ENCODE measurements around the gene CTIF.

The CTIF gene

DNA sequence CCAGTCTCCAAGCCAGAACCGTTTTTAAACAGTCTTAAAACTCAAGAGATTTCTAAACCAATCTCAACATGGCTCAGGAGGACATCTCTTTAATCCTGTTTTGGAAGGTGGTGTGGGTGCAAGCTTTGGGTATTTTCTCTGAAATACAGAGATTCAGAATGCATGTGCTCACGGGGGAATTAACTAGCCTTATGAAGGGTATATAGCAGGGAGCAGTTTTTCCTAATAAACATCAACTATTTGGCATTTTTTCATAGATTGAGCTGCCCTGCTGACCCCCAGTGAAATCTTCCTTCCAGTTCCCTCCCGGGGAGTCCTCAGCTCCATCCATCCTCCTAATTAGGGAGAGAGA lies 289.3 kb downstream of the CTIF start:
- no peak for DNase-seq

- DNase-seq: no peak
Observed at GRCh38 chr18:48828691-48829442, 290.0 kb downstream of the CTIF start.

GRCh38 chr18:48829443-48830149 lies 290.8 kb downstream of the CTIF start:
- no peak for DNase-seq

GRCh38 chr18:48831113-48831759 lies 292.4 kb downstream of the CTIF start:
- DNase-seq: no peak

DNA sequence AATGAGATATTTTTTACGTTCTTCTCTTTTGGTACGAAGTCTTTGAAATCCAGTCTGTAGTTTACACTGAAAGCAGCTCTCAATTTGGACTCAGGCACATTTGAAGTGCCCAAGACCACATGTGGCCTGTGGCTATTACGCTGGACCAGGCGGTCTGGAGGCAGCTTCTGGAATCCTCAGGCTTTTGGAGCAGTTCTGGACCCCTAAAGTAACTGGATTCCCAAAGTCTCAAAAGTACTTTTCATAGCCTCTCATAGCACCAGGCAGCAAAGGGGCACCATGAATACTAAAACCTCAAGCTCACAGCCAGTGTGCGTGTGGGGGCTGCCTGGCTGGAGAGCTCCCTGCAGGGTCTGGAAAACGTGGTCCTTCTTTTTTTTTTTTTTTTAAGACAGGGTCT lies 293.0 kb downstream of the CTIF start:
- DNase-seq: no peak

DNA sequence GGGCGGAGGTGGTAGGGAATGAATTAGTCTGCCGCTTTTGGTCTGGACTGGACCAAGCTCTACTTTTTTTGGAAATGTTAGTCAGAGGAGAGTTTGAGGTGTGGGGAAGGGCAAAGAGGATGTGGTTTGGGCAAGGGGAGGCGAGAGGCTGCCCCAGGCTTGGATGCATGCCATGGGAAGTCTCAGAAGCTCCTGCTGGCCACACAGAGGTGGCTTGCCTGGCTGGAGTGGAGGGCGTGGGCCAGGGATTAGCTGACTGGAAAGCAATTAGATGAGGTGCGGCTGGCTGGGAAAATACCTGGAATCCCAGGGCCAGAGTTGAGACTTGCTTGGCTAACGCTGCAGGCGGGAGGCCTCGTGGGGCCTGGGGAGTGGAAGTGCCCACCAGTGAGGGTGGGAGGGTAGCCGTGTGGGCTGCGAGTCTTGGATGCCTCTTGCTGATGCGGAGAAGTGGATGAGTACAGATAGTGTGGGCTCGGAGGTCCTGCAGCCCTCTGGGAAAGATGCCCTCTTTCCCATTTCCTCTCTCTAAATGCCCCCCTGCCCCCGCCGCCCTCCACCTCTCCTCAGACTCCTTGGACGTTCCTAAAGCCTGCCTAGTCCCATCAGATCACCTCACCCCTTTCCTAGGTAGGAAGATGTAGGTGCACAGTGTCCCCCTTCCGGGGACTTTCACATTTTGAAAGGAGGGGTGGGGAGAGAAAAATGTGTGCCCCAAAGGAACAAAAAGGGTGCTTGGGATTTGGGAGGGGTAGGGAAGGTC lies 294.3 kb downstream of the CTIF start:
- no peak for DNase-seq

GRCh38 chr18:48833701-48834412 lies 295.0 kb downstream of the CTIF start:
- no peak for DNase-seq

DNA sequence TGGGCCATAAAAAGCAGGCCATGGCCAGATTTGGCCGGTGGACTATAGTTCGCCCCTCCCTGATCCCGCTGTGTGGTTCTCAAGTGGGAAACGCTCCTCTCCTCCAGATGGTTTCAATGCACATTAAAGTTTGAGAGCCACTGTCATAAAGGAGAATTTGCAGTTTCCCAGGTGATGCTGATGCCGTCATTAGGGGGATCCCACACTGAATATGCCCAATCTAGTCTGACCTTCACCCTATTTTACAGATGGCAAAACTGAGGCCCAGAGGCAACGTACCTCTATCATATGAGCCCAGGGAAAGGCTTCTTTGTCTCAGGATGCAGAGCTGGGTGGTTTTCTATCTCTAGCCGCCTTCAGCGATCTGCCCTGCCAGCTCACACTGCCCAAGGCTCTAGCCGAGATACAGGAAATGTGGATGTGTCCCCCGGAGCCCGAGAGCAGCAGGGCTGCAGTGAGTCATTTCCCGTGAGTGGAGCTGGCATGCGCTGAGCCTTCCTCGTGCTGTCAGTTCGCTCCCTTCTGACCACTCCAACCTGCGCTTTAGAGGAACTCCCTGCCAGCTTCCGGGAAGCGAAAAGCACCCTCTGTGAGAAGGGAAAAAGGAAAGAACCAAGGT lies 295.7 kb downstream of the CTIF start:
- no peak for DNase-seq

GRCh38 chr18:48835119-48835518 lies 296.3 kb downstream of the CTIF start:
- DNase-seq: no peak

GRCh38 chr18:48835745-48836170 lies 296.9 kb downstream of the CTIF start:
- no peak for DNase-seq

DNA sequence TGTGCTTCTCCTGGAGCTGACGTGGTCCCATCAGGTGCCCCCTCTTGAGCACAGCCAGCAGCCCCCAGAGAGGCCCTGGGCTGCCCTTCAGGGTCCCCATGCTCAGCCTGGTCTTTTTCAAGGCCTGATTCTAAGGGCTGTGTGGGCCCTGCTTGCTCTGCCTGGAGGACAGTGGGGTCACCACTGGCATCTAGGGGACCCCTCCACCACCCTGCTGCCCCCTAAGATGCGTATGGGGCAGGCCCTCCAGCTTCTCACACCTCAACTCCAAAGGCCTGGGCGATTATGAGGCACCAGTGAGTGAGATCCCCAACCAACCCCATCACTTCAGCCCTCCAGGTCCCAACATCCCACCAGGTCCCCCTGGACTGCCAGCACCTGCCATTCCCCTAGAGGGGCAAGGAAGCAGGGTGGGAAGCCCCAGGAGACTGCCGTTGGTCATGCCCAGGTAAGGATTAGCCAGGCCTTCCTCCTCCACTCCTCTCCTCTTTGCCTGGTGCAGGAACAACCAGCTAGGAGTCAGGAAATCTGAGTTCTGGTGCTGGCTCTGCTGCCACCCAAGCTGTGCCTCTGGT lies 297.5 kb downstream of the CTIF start:
- no peak for DNase-seq

GRCh38 chr18:48836806-48837615 lies 298.2 kb downstream of the CTIF start:
- DNase-seq: no peak

- no peak for DNase-seq
Observed at GRCh38 chr18:48837676-48838075, 298.8 kb downstream of the CTIF start.

DNA sequence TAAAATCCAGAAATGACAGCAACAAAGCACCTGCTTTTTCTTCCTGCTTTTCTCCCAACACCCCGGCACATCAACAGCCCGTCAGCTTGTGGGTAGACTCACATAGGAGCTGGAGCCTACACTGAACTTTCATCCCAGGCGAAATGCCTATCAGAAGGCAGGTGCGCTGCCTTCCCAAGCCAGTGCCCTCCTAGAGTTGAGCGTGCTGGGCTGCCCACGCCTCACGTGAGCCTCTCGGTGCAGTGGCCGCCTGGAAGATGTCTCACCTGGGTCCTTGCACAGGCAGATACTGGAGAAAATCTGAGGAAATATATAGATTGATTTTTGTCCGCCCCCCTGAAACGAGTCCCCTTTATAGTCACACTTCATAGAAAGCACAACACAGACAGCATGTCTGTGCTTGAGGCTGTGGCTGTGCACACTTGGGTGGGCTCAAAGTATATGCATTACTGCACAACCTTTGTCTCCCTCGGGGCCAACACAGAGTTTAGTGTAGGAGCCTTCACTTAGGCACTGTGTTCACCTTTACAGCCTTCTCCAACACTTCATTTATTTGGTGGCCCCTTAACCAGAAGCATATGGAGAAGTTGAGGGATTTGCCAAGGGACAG lies 299.4 kb downstream of the CTIF start:
- no peak for DNase-seq

- no peak for DNase-seq
Observed at GRCh38 chr18:48838921-48839818, 300.3 kb downstream of the CTIF start.

DNA sequence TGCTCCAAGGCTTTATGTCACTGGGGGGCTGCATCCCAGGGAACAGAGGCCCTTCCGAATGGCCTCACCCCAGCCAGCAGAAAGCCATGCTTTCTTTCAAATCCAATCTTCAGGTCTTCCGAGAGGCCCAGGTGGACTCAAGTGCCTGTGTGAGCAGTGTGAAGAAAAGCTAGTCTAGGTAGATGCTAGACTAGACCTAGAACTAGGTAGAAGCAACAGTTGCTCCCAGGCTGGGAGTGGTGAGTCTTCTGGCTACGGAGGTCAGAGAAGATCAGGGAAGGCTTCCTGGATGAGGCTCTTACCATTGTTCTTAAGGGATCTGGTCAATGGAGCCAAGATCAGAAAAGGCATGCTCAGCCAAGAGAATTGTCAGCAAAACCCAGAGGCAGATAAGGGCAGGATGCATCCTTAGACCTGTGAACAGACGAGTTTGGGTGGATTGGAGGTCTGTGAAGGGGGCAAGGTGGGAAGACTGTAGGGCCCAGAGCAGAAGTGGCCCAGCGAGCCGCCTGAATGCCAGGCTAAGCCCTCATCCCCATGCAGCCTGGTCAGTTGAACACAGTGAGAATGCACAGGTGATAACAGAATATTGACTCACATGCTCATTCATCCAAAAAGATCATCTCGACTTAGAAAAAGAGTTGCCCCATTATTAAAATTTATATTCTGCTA lies 301.1 kb downstream of the CTIF start:
- no peak for DNase-seq

- DNase-seq: no peak
Observed at GRCh38 chr18:48840491-48840877, 301.7 kb downstream of the CTIF start.

- DNase-seq: no peak
Observed at GRCh38 chr18:48841381-48842258, 302.8 kb downstream of the CTIF start.

Measured in cortex of kidney (tissue), 1 donor.